KMS-11 (cell line): Measurements from ENCODE around the gene GRID1.

Experiments used
- H2AFZ ChIP-seq: fragments of 200-600 bp; sonication (generic); 2 replicates; pipeline ENCODE4 v1.6.1; 2016; ENCODE audit warnings: antibody characterized with exemption, mixed run types, low read depth
- H3K27ac ChIP-seq: fragments of 200-600 bp; sonication (generic); 2 replicates; pipeline ENCODE4 v1.6.1; 2016; ENCODE audit warnings: mild to moderate bottlenecking, mixed run types
- H3K27me3 ChIP-seq: fragments of 200-600 bp; sonication (generic); 2 replicates; pipeline ENCODE4 v1.6.1; 2017; ENCODE audit warnings: mild to moderate bottlenecking, low read depth, mixed run types, moderate library complexity; ENCODE audit not compliant: insufficient read depth
- H3K36me3 ChIP-seq: fragments of 200-600 bp; sonication (generic); 2 replicates; pipeline ENCODE4 v1.6.1; 2017; ENCODE audit warnings: mild to moderate bottlenecking, mixed run types; ENCODE audit not compliant: insufficient read depth
- H3K4me1 ChIP-seq: fragments of 200-600 bp; sonication (generic); 2 replicates; pipeline ENCODE4 v1.6.1; 2016; ENCODE audit warnings: mild to moderate bottlenecking, low read depth, mixed run types; ENCODE audit not compliant: poor library complexity, severe bottlenecking
- H3K4me2 ChIP-seq: fragments of 200-600 bp; sonication (generic); 2 replicates; pipeline ENCODE4 v1.7.0; 2016; ENCODE audit warnings: mild to moderate bottlenecking, mixed run types
- H3K4me3 ChIP-seq: fragments of 200-600 bp; sonication (generic); IDR thresholded peaks from 2 replicates; pipeline ENCODE4 v1.6.1; 2017; ENCODE audit warnings: low read depth, low read length, mixed read lengths; ENCODE audit not compliant: insufficient read depth
- H3K79me2 ChIP-seq: fragments of 200-600 bp; sonication (generic); 2 replicates; pipeline ENCODE4 v1.6.1; 2016; ENCODE audit warnings: low read depth, mixed run types; ENCODE audit not compliant: insufficient read depth
- H3K9ac ChIP-seq: fragments of 200-600 bp; sonication (generic); 2 replicates; pipeline ENCODE4 v1.6.1; 2016; ENCODE audit warnings: mild to moderate bottlenecking, mixed run types
- H4K20me1 ChIP-seq: fragments of 200-600 bp; sonication (generic); 2 replicates; pipeline ENCODE4 v1.6.1; 2016; ENCODE audit warnings: mild to moderate bottlenecking, mixed run types; ENCODE audit not compliant: insufficient read depth
- TF ChIP-seq, protein P1 (sequence below): fragments of 200-600 bp; sonication (generic); conservative IDR thresholded peaks from 2 replicates; pipeline ENCODE4 v1.6.1; 2017; ENCODE audit warnings: low read depth, mild to moderate bottlenecking, antibody characterized with exemption, low read length, moderate library complexity, mixed read lengths

GRID1 gene

DNA sequence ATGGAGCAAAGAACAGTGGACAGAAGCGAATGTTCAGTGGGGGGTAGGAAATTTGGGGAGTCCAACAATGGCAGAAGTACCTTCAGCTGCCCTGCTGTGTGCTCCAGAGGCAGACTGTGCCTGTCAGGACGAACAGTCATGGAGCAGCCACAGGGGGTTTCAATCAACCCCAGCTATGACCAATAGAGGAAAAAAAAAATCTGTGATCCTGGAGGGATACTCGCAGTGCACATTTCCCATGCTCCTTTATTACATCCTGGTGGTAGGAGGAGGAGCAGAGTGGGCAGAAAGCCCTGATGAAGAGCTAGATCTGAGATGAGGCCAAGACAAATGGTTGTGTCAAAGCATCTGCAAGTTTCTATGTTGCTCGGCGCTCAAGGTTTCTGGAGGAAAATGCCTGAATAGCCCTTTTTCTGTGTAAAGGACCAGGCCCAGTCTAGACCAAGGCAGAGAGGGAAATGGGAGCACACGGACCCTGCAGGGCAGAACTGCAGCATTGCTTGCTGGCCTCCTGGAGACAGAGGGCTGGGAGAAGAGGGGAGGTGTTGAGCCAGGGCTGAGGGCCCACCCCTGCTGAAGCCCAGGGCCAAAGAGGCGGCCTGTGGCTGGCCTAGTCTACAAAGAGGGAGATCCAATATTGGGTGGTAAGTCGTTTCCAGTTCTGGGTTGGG is 201.5 kb downstream of the GRID1 start:
- Histone ChIP-seq H3K4me1 (no peaks in the 10 kb centered on the region), H3K27me3 (no peaks in the 10 kb centered on the region), H2AFZ (no peak overlapping the region), H3K79me2 (no peaks in the 10 kb centered on the region), H3K36me3 (no peaks in the 10 kb centered on the region), H3K9ac (no peak overlapping the region), H3K4me2 (no peak overlapping the region), H3K27ac (no peak overlapping the region), H4K20me1 (no peaks in the 10 kb centered on the region), H3K4me3 (no peak overlapping the region)
- TF ChIP-seq, protein P1, sequence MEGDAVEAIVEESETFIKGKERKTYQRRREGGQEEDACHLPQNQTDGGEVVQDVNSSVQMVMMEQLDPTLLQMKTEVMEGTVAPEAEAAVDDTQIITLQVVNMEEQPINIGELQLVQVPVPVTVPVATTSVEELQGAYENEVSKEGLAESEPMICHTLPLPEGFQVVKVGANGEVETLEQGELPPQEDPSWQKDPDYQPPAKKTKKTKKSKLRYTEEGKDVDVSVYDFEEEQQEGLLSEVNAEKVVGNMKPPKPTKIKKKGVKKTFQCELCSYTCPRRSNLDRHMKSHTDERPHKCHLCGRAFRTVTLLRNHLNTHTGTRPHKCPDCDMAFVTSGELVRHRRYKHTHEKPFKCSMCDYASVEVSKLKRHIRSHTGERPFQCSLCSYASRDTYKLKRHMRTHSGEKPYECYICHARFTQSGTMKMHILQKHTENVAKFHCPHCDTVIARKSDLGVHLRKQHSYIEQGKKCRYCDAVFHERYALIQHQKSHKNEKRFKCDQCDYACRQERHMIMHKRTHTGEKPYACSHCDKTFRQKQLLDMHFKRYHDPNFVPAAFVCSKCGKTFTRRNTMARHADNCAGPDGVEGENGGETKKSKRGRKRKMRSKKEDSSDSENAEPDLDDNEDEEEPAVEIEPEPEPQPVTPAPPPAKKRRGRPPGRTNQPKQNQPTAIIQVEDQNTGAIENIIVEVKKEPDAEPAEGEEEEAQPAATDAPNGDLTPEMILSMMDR: no peak

DNA sequence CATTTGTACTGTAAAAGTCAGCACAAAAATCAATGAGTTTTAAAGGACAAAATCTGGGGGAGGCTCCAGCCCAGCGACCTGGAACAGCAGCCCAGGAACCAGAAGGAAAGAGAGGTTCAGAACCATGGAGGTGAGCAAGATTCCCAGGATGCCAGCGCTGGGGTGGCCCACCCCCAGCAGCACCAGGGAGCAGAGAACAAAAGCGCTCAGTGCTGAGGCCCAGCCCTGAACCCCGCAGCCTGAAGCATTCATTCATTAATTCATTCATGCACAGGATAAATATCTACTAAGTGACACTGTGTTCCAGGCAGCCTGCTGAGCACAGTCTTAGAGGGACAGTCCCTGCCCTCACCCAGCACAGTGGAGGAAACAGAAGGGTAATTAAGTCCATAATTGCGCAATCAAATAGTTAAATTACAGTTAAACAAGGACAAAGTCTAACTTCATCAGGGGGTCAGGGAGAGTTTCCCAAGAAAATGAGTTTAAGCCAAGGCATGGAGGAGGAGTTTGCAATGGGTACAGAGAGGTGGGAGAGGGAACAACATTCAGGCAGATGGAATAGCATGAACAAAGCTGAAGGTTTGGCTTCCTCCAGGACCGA is 202.3 kb downstream of the GRID1 start:
- no peaks in the 10 kb centered on the region for H4K20me1 ChIP-seq
- no peaks in the 10 kb centered on the region for H3K4me1 ChIP-seq
- H3K79me2 ChIP-seq: no peaks in the 10 kb centered on the region
- no peaks in the 10 kb centered on the region for H3K36me3 ChIP-seq
- no peak overlapping the region for H3K4me3 ChIP-seq
- no peaks in the 10 kb centered on the region for H3K27me3 ChIP-seq
- TF ChIP-seq, protein P1: no peak
- no peak overlapping the region for H3K9ac ChIP-seq
- no peak overlapping the region for H2AFZ ChIP-seq
- no peak overlapping the region for H3K27ac ChIP-seq
- H3K4me2 ChIP-seq: no peak overlapping the region

DNA sequence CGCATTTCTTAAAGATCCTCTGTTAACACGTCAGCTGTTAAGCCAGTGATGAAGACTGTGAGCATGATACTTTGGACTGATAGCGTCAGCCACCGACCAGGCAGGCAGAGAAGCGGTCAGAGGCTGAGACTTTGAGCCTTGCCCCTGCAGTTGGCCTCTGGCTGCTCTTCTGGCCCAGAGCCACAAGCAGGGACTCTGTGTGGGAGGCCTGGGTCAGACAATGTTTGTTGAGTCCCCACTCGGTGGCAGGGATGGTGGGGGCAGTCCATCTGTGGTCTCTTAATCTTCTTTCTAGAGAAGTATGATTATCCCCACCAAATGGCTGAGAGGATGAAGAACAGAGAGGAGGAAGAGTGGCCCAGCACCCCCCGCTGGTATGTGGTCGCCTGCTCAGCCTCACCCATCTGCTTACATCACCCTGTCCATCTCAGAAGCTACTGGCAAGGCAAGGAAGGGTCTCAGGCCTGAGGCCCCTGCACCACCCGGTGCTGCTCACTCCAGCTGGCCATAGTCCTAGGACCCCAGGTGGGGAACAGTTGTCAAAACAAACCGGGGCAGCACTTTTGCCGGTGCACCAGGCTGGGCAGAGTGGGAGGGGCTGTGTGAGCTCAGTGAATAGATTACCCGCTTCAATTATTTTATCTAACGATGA is 202.9 kb downstream of the GRID1 start:
- Histone ChIP-seq H3K36me3 (no peaks in the 10 kb centered on the region), H3K4me2 (no peak overlapping the region), H4K20me1 (no peaks in the 10 kb centered on the region), H3K79me2 (no peaks in the 10 kb centered on the region), H3K27ac (no peak overlapping the region), H3K4me3 (no peak overlapping the region), H3K27me3 (no peaks in the 10 kb centered on the region), H3K4me1 (no peaks in the 10 kb centered on the region), H3K9ac (no peak overlapping the region), H2AFZ (no peak overlapping the region)
- TF ChIP-seq, protein P1: no peak

DNA sequence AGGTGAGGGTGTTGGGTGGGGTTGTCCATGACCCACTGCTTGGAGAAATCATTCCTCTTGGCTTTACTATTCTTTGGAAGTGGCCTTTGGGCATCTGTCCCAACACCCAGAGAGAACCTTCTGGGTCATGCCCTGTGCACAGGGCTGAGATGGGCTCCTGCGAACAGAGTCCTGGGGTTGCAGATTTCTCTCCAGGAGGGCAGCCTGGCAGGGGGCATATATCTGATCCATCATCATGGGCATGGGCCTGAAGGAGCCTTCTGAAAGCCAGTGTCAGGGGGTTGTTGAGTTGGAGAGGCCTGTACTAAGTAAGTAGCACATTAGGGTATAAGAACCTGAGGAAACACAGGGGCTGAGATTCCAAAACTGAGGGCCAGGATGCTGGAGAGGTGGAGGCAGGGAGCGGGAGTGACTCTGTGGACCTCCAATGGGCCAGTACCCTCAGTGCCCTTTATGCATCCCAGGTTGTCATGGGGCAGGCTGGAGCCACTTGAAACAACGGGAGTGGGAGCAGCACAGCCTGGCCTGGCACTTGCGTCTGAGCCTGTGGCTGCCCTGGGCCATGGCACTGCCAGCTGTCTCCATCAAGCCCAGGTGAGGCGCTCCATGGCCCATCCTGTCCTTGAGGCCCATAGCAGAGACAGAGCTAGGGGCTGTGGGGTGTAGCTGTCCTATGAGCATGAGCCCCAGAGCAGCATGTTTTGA is 203.7 kb downstream of the GRID1 start:
- Histone ChIP-seq H3K36me3 (no peaks in the 10 kb centered on the region), H3K27ac (no peak overlapping the region), H2AFZ (no peak overlapping the region), H3K4me3 (no peak overlapping the region), H3K9ac (no peak overlapping the region), H3K79me2 (no peaks in the 10 kb centered on the region), H3K4me2 (no peak overlapping the region), H3K27me3 (no peaks in the 10 kb centered on the region), H3K4me1 (no peaks in the 10 kb centered on the region), H4K20me1 (no peaks in the 10 kb centered on the region)
- TF ChIP-seq, protein P1: no peak
